Left ventricle myocardium inferior (tissue), 1 donor: Measurements from ENCODE around the gene MRPL49. TPM values are rescaled to one million over a fixed set of nuclear protein-coding genes. Genes with fewer than 3 reads are reported as not detected.

Source experiments
- DNase-seq: peaks from one replicate; pipeline ENCODE4 v3.0.0-alpha.2; 2020
- H3K27ac ChIP-seq: fragments of 200-600 bp; replicated peaks from 2 replicates; pipeline ENCODE4 v1.8.0; 2021
- H3K27me3 ChIP-seq: fragments of 200-600 bp; 2 replicates; pipeline ENCODE4 v1.8.0; 2021; ENCODE audit warnings: low read depth
- H3K36me3 ChIP-seq: fragments of 200-600 bp; 2 replicates; pipeline ENCODE4 v1.8.0; 2021
- H3K4me1 ChIP-seq: fragments of 200-600 bp; 2 replicates; pipeline ENCODE4 v1.8.0; 2021
- H3K4me3 ChIP-seq: fragments of 200-600 bp; 2 replicates; pipeline ENCODE4 v1.8.0; 2021; ENCODE audit warnings: mild to moderate bottlenecking, moderate library complexity
- H3K9me3 ChIP-seq: fragments of 200-600 bp; replicated peaks from 2 replicates; pipeline ENCODE4 v1.8.0; 2021
- CTCF ChIP-seq: fragments of 200-600 bp; IDR thresholded peaks from 2 replicates; pipeline ENCODE4 v1.8.0; 2021; ENCODE audit warnings: antibody characterized with exemption, mild to moderate bottlenecking, borderline replicate concordance
- intact Hi-C: fragments of 100-400 bp; cut with micrococcal nuclease; formaldehyde crosslinking; loops from one replicate; pipeline ENCODE4 v1.11.0; 2022
- total RNA-seq: library from RNA; stranded (reverse); fragmentation: NEBNext Ultra II Directional; extraction: Animal tissue kit (Norgen Biotek cat#: 25700); gene quantifications from one replicate; pipeline ENCODE4 v1.2.1, GENCODE V29; 2021
- donor health status: DM: no; HTN: yes; CAD: no; lungs with severe emphysema.

MRPL49 gene
- total RNA-seq, 1 donor from 2014 or later = 32.1 TPM

GRCh38 chr11:65087216-65087615 is 34.9 kb upstream of the MRPL49 start:
- intact Hi-C loops = no loop called here
- Histone ChIP-seq H3K27ac (no peak overlapping the region), H3K4me1 (peaks cover 27% of the 10 kb centered on the region), H3K9me3 (no peaks in the 10 kb centered on the region), H3K4me3 (no peak overlapping the region), H3K27me3 (no peaks in the 10 kb centered on the region), H3K36me3 (peaks cover 46% of the 10 kb centered on the region)
- no peak for TF ChIP-seq CTCF
- no peak for DNase-seq

- no peak for TF ChIP-seq CTCF
- H3K9me3 ChIP-seq = no peaks in the 10 kb centered on the region
These were observed 34.3 kb upstream of the MRPL49 start for GRCh38 chr11:65087827-65088226.

GRCh38 chr11:65089621-65090020 is 32.5 kb upstream of the MRPL49 start:
- Histone ChIP-seq H3K27me3 (no peaks in the 10 kb centered on the region), H3K4me1 (peaks cover 11% of the 10 kb centered on the region), H3K27ac (no peak overlapping the region), H3K4me3 (no peak overlapping the region), H3K36me3 (peaks cover 46% of the 10 kb centered on the region), H3K9me3 (no peaks in the 10 kb centered on the region)
- DNase-seq = no peak
- intact Hi-C loops = no loop called here
- no peak for TF ChIP-seq CTCF

More at GRCh38 chr11:65087827-65088226, 34.3 kb upstream of the MRPL49 start:
- no peak for DNase-seq
- no peaks in the 10 kb centered on the region for H3K27me3 ChIP-seq
- intact Hi-C loops = no loop called here
- H3K4me1 ChIP-seq = peaks cover 27% of the 10 kb centered on the region
- H3K36me3 ChIP-seq = peaks cover 46% of the 10 kb centered on the region
- no peak overlapping the region for H3K27ac ChIP-seq
- H3K4me3 ChIP-seq = no peak overlapping the region

- no peaks in the 10 kb centered on the region for H3K27me3 ChIP-seq
- peaks cover 3% of the 10 kb centered on the region for H3K4me1 ChIP-seq
- no peaks in the 10 kb centered on the region for H3K9me3 ChIP-seq
- peaks cover 43% of the 10 kb centered on the region for H3K36me3 ChIP-seq
- H3K4me3 ChIP-seq = no peak overlapping the region
- no peak for DNase-seq
- intact Hi-C loops = no loop called here
- H3K27ac ChIP-seq = no peak overlapping the region
- no peak for TF ChIP-seq CTCF
These were observed 31.5 kb upstream of the MRPL49 start for GRCh38 chr11:65090628-65091027.

- peak overlapping the region; percentile 91 for H3K27ac ChIP-seq
- H3K36me3 ChIP-seq = peaks cover 15% of the 10 kb centered on the region
- intact Hi-C loops = no loop called here
- TF ChIP-seq CTCF = no peak
- H3K9me3 ChIP-seq = no peaks in the 10 kb centered on the region
- DNase-seq = no peak
- peaks cover 28% of the 10 kb centered on the region for H3K4me1 ChIP-seq
- H3K4me3 ChIP-seq = peak overlapping the region; percentile 82
- no peaks in the 10 kb centered on the region for H3K27me3 ChIP-seq
These were observed 26.7 kb upstream of the MRPL49 start for GRCh38 chr11:65095427-65095826.
